HepG2 (cell line): ENCODE data around the gene VAV2. TPM values are rescaled to one million over a fixed set of nuclear protein-coding genes. Genes with fewer than 3 reads are reported as not detected.
A peak's percentile ranks its signal among the peaks of the same experiment; 100 is the strongest.

ENCODE experiments used
- ADNP ChIP-seq: sonication (generic); formaldehyde crosslinking; IDR thresholded peaks from 2 replicates; pipeline ENCODE4 v1.4.0; 2020; ENCODE audit warnings: missing genetic modification reagents
- ARID5B ChIP-seq: IDR thresholded peaks from 2 replicates; pipeline ENCODE4 v1.4.0; 2020; ENCODE audit warnings: mild to moderate bottlenecking, missing genetic modification reagents
- ATM ChIP-seq: fragments of 450-650 bp; IDR thresholded peaks from 2 replicates; pipeline ENCODE4 v1.7.1; 2017; ENCODE audit warnings: mild to moderate bottlenecking, borderline replicate concordance
- FOXA1 ChIP-seq, 2 experiments: fragments of 450-650 bp in 1 of 2; sonication (generic) in 1 of 2; formaldehyde crosslinking in 1 of 2; IDR thresholded peaks; 2 replicates each; pipeline versions ENCODE4 v1.4.0 to v1.6.1; 2016 to 2020; ENCODE audit warnings: missing genetic modification reagents in 1 of 2
- HCFC1 ChIP-seq: fragments of 150-350 bp; IDR thresholded peaks from 2 replicates; pipeline ENCODE4 v1.6.1; 2014; ENCODE audit warnings: low read depth, low read length
- HNRNPUL1 ChIP-seq: fragments of 200-400 bp; formaldehyde crosslinking; IDR thresholded peaks from 2 replicates; pipeline ENCODE4 v1.6.1; 2017; ENCODE audit warnings: low read depth, mild to moderate bottlenecking, low read length, moderate library complexity
- JUN ChIP-seq: sonication (generic); formaldehyde crosslinking; IDR thresholded peaks from 2 replicates; pipeline ENCODE4 v1.4.0; 2020; ENCODE audit warnings: mild to moderate bottlenecking, missing genetic modification reagents
- LCORL ChIP-seq, 2 experiments: fragments of 450-650 bp in 1 of 2; sonication (generic) in 1 of 2; formaldehyde crosslinking in 1 of 2; IDR thresholded peaks; 2 replicates each; pipeline versions ENCODE4 v1.5.0 to v1.6.1; 2017 to 2020; ENCODE audit warnings: antibody characterized with exemption in 1 of 2, missing genetic modification reagents in 1 of 2
- MLX ChIP-seq: IDR thresholded peaks from 2 replicates; pipeline ENCODE4 v1.6.1; 2016
- MYC ChIP-seq: sonication (generic); formaldehyde crosslinking; IDR thresholded peaks from 2 replicates; pipeline ENCODE4 v1.9.0; 2021; ENCODE audit warnings: missing genetic modification reagents, borderline replicate concordance
- NPAS2 ChIP-seq: sonication (generic); formaldehyde crosslinking; IDR thresholded peaks from 2 replicates; pipeline ENCODE4 v1.8.0; 2022; ENCODE audit warnings: mild to moderate bottlenecking, missing genetic modification reagents, borderline replicate concordance
- PRMT3 ChIP-seq: sonication (generic); formaldehyde crosslinking; IDR thresholded peaks from 2 replicates; pipeline ENCODE4 v1.8.1; 2022; ENCODE audit warnings: low read depth, mild to moderate bottlenecking, moderate library complexity, missing genetic modification reagents, borderline replicate concordance
- RFX3 ChIP-seq: IDR thresholded peaks from 2 replicates; pipeline ENCODE4 v1.6.1; 2016; ENCODE audit warnings: missing biosample characterization, missing genetic modification reagents
- SSRP1 ChIP-seq: IDR thresholded peaks from 2 replicates; pipeline ENCODE4 v1.6.1; 2016; ENCODE audit warnings: control low read depth
- STAT5B ChIP-seq: sonication (generic); formaldehyde crosslinking; IDR thresholded peaks from 2 replicates; pipeline ENCODE4 v1.4.0; 2020; ENCODE audit warnings: missing genetic modification reagents
- ZC3H4 ChIP-seq: sonication (generic); formaldehyde crosslinking; IDR thresholded peaks from 2 replicates; pipeline ENCODE4 v1.4.0; 2020; ENCODE audit warnings: missing genetic modification reagents, borderline replicate concordance
- ZFP82 ChIP-seq: sonication (generic); formaldehyde crosslinking; IDR thresholded peaks from 2 replicates; pipeline ENCODE4 v1.5.1; 2020; ENCODE audit warnings: mild to moderate bottlenecking, missing genetic modification reagents, borderline replicate concordance
- ZFP91 ChIP-seq: sonication (generic); formaldehyde crosslinking; IDR thresholded peaks from 2 replicates; pipeline ENCODE4 v1.9.0; 2022; ENCODE audit warnings: missing genetic modification reagents, mild to moderate bottlenecking, borderline replicate concordance
- ZIK1 ChIP-seq: sonication (generic); formaldehyde crosslinking; IDR thresholded peaks from 2 replicates; pipeline ENCODE4 v1.5.0; 2020; ENCODE audit warnings: mild to moderate bottlenecking, low read depth, missing genetic modification reagents, borderline replicate concordance
- ZNF224 ChIP-seq: sonication (generic); formaldehyde crosslinking; IDR thresholded peaks from 2 replicates; pipeline ENCODE4 v1.5.0; 2020; ENCODE audit warnings: mild to moderate bottlenecking, missing genetic modification reagents
- ZNF326 ChIP-seq: sonication (generic); formaldehyde crosslinking; IDR thresholded peaks from 2 replicates; pipeline ENCODE4 v1.4.0; 2020; ENCODE audit warnings: missing genetic modification reagents, borderline replicate concordance
- ZNF616 ChIP-seq: sonication (generic); formaldehyde crosslinking; IDR thresholded peaks from 2 replicates; pipeline ENCODE4 v1.5.0; 2020; ENCODE audit warnings: low read depth, mild to moderate bottlenecking, missing genetic modification reagents
- ZNF749 ChIP-seq: sonication (generic); formaldehyde crosslinking; IDR thresholded peaks from 2 replicates; pipeline ENCODE4 v1.8.0; 2022; ENCODE audit warnings: mild to moderate bottlenecking, missing genetic modification reagents, moderate library complexity, borderline replicate concordance
- ZSCAN30 ChIP-seq: sonication (generic); formaldehyde crosslinking; IDR thresholded peaks from 2 replicates; pipeline ENCODE4 v1.5.0; 2020; ENCODE audit warnings: mild to moderate bottlenecking, missing genetic modification reagents
- ZSCAN31 ChIP-seq: sonication (generic); formaldehyde crosslinking; IDR thresholded peaks from 2 replicates; pipeline ENCODE4 v1.5.0; 2020; ENCODE audit warnings: low read depth, mild to moderate bottlenecking, missing genetic modification reagents
- polyA plus RNA-seq, 8 experiments: library from polyadenylated mRNA; depleted of rRNA in 3 of 8; stranded (reverse) in 7 of 8; unstranded in 1 of 8; fragments of >200 nt; fragmentation: Illumina TruSeq in 4 of 8; extraction: Trizol in 4 of 8; gene quantifications; 2 replicates each; pipeline versions ENCODE4 v1.2.1 to v1.2.3, GENCODE V29; 2011 to 2016; ENCODE audit warnings: low read depth in 4 of 8, missing spikeins in 1 of 8, mixed read lengths in 1 of 8; ENCODE audit not compliant: insufficient read depth in 1 of 8
- total RNA-seq, 5 experiments: library from RNA; depleted of rRNA; stranded (reverse); fragments of >200 nt; fragmentation: Illumina TruSeq; extraction: Trizol; gene quantifications; 2 replicates each; pipeline ENCODE4 v1.2.3, GENCODE V29; 2016; ENCODE audit warnings: low read depth in 1 of 5

Gene VAV2
- total and polyA plus RNA-seq, 2 of the 13 experiments (the other 11 are each of a cell fraction or from before 2014, with no cell fraction given) = 22.5 to 22.9 TPM

- TF ChIP-seq FOXA1 (IDR thresholded peaks at IDR 0.05) (no peak), FOXA1 (CRISPR knock-in tag; IDR thresholded peaks at IDR 0.05) (peak; percentile 39; the same call in 1 of the 2 replicates), NPAS2 (CRISPR knock-in tag) (no peak), ZFP91 (CRISPR knock-in tag) (peak; percentile 33; the same call in 1 of the 2 replicates), ZIK1 (CRISPR knock-in tag) (0 out of 2 replicates have a peak, but pooled peaks have one; percentile 59), ZNF326 (CRISPR knock-in tag) (no peak), RFX3 (CRISPR knock-in tag) (peak; percentile 78), MLX (CRISPR knock-in tag) (peak; percentile 86; the same call in 1 of the 2 replicates), PRMT3 (no peak), LCORL (IDR thresholded peaks at IDR 0.05) (no peak), LCORL (CRISPR knock-in tag; IDR thresholded peaks at IDR 0.05) (peak; percentile 94), ZSCAN30 (no peak), ARID5B (CRISPR knock-in tag) (peak; percentile 73), ADNP (CRISPR knock-in tag) (no peak), STAT5B (CRISPR knock-in tag) (no peak), HCFC1 (no peak), ATM (no peak), ZNF224 (CRISPR knock-in tag) (no peak), HNRNPUL1 (no peak), ZNF616 (CRISPR knock-in tag) (no peak; the same call in 1 of the 2 replicates), ZC3H4 (CRISPR knock-in tag) (no peak), ZSCAN31 (no peak), ZNF749 (no peak), ZFP82 (CRISPR knock-in tag) (no peak), SSRP1 (CRISPR knock-in tag) (no peak), MYC (CRISPR knock-in tag) (peak; percentile 80; the same call in 1 of the 2 replicates), JUN (CRISPR knock-in tag) (0 out of 2 replicates have a peak, but pooled peaks have one; percentile 29)
These were observed 103.9 kb downstream of the VAV2 start (continued) for GRCh38 chr9:133888048-133888808.
